Measurements from ENCODE around the gene LIN7B. TPM values are rescaled to one million over a fixed set of nuclear protein-coding genes. Genes with fewer than 3 reads are reported as not detected.
A peak's percentile ranks its signal among the peaks of the same experiment; 100 is the strongest.

The LIN7B gene
- total and polyA plus RNA-seq, 8 donors: 4.0 to 118 (median 11.5) TPM; not detected in 1

DNA sequence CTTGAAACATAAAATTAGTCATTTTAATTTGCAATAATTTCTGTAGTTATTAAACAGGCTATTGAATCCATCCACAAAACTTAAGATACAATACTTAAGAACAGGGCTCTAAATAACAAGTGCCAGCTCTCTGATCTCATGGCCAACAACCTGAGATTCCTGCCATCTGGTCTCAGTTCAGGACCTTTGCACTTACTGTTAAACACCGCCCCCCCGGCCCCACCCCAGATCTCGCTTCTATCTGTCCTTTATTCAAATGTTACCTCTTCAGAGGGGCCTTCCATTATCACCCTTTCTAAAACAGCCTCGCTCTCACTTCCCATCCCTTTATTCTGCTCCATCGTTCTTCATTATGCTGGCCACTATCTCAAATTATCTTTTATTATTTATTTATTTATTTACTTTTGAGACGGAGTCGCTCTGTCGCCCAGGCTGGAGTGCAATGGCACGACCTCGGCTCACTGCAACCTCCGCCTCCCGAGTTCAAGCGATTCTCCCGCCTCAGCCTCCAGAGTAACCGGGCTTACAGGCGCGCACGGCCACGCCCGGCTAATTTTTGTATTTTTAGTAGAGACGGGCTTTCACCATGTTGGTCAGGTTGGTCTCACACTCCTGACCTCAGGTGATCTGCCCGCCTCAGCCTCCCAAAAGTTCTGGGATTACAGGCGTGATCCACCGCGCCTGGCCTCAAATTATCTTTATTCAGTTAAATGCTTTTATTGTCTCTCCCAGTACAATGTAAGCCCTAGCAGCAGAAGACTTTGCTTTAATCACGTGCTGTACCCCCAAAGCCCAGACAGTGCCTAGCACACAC, 29.8 kb upstream of the LIN7B start:
- Histone ChIP-seq H3K27ac (peak overlapping the region; percentile 85 to 94 (median 92)), H3K36me3 (peaks cover 10 to 25% (median 22%) of the 10 kb centered on the region in 4 donors), H3K4me3 (peak overlapping the region; percentile 83 to 98 (median 89)), H3K27me3 (no peaks in the 10 kb centered on the region), H3K4me1 (peaks cover 24 to 44% (median 40%) of the 10 kb centered on the region in 4 donors), H3K9me3 (no peaks in the 10 kb centered on the region)
- intact Hi-C loops (cut with DNase I; ENCODE audit: low total_unique reads): no loop called here
- WGBS, 5 donors: 37 to 58% (median 41%) methylated on average over 25 to 26 of the region's 26 CpGs
- DNase-seq: no peak
- TF ChIP-seq POLR2A (IDR thresholded peaks at IDR 0.05) (no peak), EP300 (IDR thresholded peaks at IDR 0.05) (peak; percentile 31)
- TF ChIP-seq, protein P1, sequence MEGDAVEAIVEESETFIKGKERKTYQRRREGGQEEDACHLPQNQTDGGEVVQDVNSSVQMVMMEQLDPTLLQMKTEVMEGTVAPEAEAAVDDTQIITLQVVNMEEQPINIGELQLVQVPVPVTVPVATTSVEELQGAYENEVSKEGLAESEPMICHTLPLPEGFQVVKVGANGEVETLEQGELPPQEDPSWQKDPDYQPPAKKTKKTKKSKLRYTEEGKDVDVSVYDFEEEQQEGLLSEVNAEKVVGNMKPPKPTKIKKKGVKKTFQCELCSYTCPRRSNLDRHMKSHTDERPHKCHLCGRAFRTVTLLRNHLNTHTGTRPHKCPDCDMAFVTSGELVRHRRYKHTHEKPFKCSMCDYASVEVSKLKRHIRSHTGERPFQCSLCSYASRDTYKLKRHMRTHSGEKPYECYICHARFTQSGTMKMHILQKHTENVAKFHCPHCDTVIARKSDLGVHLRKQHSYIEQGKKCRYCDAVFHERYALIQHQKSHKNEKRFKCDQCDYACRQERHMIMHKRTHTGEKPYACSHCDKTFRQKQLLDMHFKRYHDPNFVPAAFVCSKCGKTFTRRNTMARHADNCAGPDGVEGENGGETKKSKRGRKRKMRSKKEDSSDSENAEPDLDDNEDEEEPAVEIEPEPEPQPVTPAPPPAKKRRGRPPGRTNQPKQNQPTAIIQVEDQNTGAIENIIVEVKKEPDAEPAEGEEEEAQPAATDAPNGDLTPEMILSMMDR (IDR thresholded peaks at IDR 0.05): no peak

DNA sequence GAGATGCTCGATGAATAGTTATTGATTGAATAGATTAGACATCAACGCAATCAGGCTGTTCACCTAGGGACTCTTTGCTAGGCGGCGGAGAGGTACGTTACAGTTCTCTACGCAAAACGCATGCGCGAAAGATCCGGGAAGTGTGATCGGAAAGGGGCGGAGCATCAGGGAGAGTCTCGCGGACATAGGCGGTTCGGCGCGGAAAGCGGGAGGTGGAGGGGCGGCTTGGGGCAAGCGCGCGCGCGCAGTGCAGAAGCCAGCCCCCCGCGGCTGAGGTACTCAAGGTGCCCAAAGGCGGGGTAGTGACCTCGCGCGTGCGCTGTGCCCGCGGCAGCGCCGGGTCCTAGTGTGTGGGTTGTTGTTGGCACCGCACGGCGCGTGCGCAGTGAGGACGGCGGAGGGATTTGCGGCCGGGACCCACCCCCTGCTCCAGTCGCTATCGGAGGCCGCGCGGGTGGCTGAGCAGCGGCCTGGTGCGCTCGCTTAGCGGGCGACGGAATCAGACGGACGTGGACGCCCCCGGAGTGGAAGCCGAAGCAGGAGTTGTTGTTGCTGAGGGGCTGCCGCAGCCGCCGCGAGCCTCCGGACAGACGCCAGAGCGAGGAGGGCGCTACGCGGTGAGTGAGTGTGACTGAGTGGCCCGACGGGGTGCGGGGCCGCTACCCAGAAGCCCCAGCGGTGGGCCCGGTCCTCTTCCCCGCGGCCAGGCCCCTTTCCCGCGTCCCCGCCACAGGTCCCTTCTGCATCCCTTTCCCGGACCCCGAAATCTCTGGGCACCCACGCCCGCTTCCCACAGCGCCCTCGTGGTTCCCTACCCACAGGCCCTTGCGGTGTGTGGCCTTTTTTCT, 28.9 kb upstream of the LIN7B start, which contains the start of gene SNRNP70:
SNRNP70 (plus strand) TSS at position 432 of the 848 bp plus-strand sequence. CDS start 964 bp downstream, outside the sequence.
- no peaks in the 10 kb centered on the region for H3K27me3 ChIP-seq
- WGBS, 5 donors: 0 to 1% (median 0%) methylated on average over 45 to 89 of the region's 89 CpGs
- intact Hi-C loops (cut with DNase I; ENCODE audit: low total_unique reads): no loop called here
- peak; percentile 100 for DNase-seq
- H3K36me3 ChIP-seq: peaks cover 16 to 34% (median 30%) of the 10 kb centered on the region in 4 donors
- no peaks in the 10 kb centered on the region for H3K9me3 ChIP-seq
- peaks cover 24 to 44% (median 40%) of the 10 kb centered on the region in 4 donors for H3K4me1 ChIP-seq
- TF ChIP-seq POLR2AphosphoS5 (IDR thresholded peaks at IDR 0.05): peak; percentile 59 to 95 (median 86)
- peak in 2 of 4 donors; percentile 55 to 60 for TF ChIP-seq POLR2A (IDR thresholded peaks at IDR 0.05)
- TF ChIP-seq, protein P1 (IDR thresholded peaks at IDR 0.05): no peak
- H3K4me3 ChIP-seq: peak within 1 kb of the TSS; percentile 83 to 98 (median 89)
- H3K27ac ChIP-seq: peak within 1 kb of the TSS; percentile 85 to 94 (median 92)

DNA sequence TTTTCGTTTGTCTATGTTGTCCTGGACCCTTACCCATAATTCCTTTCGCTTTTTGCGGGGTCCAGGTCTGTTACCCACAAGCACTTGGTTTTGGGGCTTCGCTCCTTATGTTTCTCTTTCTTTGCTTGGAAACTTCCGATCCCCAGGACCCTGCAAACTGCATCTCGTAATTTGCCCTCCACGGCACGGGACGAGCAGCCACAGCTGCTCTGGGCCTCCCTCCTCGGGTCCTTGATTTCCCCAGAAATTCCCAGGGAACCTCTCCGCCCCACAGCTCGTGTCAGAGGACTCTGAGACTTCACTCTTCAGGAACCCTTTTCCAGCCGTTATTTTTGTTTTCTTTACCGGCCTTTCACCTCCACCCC, 28.3 kb upstream of the LIN7B start:
- TF ChIP-seq POLR2AphosphoS5 (IDR thresholded peaks at IDR 0.05) (no peak), POLR2A (IDR thresholded peaks at IDR 0.05) (no peak), EP300 (IDR thresholded peaks at IDR 0.05) (no peak)
- TF ChIP-seq, protein P1 (IDR thresholded peaks at IDR 0.05): no peak
- intact Hi-C loops (cut with DNase I; ENCODE audit: low total_unique reads): no loop called here
- Histone ChIP-seq H3K4me3 (peak overlapping the region; percentile 83 to 98 (median 89)), H3K9me3 (no peaks in the 10 kb centered on the region), H3K36me3 (peaks cover 22 to 40% (median 36%) of the 10 kb centered on the region in 4 donors), H3K27ac (peak overlapping the region; percentile 85 to 94 (median 92)), H3K4me1 (peaks cover 24 to 44% (median 40%) of the 10 kb centered on the region in 4 donors), H3K27me3 (no peaks in the 10 kb centered on the region)
- no peak for DNase-seq
- 0 to 1% (median 0%) methylated on average over 14 of the region's 14 CpGs for WGBS, 5 donors

DNA sequence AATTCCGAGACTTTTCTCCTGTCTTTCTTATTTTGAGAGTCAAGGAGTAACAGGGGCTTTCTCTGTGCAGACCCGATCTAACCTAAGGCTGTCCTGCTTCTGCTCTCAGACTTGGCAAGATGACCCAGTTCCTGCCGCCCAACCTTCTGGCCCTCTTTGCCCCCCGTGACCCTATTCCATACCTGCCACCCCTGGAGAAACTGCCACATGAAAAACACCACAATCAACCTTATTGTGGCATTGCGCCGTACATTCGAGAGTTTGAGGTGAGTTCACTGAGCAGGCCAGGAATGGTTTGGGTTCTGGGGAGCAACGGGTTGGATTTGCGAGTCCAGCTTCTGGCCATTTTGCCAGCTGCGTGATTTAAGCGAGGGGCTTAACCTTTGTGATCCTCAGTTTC, 27.9 kb upstream of the LIN7B start:
- TF ChIP-seq POLR2AphosphoS5 (IDR thresholded peaks at IDR 0.05): no peak
- no peak for TF ChIP-seq EP300 (IDR thresholded peaks at IDR 0.05)
- TF ChIP-seq, protein P1 (IDR thresholded peaks at IDR 0.05): no peak
- no peak for TF ChIP-seq POLR2A (IDR thresholded peaks at IDR 0.05)
- Histone ChIP-seq H3K27ac (peak overlapping the region in 3 of 5 donors; percentile 91 to 94 (median 93)), H3K4me3 (peak overlapping the region; percentile 83 to 98 (median 89)), H3K36me3 (peaks cover 26 to 44% (median 40%) of the 10 kb centered on the region in 4 donors), H3K4me1 (peaks cover 24 to 44% (median 40%) of the 10 kb centered on the region in 4 donors), H3K9me3 (no peaks in the 10 kb centered on the region), H3K27me3 (no peaks in the 10 kb centered on the region)
- WGBS, 5 donors: 20 to 35% (median 32%) methylated on average over 11 of the region's 11 CpGs
- DNase-seq: no peak
- intact Hi-C loops (cut with DNase I; ENCODE audit: low total_unique reads): no loop called here

Measured in stomach (tissue), 9 donors.